ENCODE data around the gene AK2. TPM values are rescaled to one million over a fixed set of nuclear protein-coding genes. Genes with fewer than 3 reads are reported as not detected.
A peak's percentile ranks its signal among the peaks of the same experiment; 100 is the strongest.
"Not testable (repeated sequence)": the region's sequence is repeated elsewhere in the genome, so short reads cannot be mapped to it uniquely, and the experiment has no call there.

Gene AK2
- total RNA-seq, 1 donor from 2014 or later = 58.4 TPM

DNA sequence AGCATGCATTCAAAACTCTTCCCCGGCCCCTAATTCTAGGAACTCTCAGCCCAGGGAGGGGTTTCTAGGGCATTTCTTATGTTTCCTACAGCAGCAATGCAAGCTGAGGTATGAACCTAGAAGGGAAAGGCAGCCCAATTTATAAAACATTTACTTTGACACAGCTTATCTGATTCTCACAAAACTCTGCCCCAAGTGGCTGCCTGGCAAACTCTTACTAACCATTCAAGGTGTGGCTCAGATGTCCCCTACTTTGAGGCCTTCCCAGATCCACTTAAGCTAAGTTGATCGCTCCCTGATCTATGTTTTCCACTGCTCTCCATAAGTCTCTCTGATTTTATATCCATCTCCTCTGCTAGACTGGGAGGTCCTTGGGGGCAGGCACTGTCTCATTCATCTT lies 35.4 kb downstream of the AK2 start:
- no peak for DNase-seq (ENCODE audit: low read depth in 2 of 2)

DNA sequence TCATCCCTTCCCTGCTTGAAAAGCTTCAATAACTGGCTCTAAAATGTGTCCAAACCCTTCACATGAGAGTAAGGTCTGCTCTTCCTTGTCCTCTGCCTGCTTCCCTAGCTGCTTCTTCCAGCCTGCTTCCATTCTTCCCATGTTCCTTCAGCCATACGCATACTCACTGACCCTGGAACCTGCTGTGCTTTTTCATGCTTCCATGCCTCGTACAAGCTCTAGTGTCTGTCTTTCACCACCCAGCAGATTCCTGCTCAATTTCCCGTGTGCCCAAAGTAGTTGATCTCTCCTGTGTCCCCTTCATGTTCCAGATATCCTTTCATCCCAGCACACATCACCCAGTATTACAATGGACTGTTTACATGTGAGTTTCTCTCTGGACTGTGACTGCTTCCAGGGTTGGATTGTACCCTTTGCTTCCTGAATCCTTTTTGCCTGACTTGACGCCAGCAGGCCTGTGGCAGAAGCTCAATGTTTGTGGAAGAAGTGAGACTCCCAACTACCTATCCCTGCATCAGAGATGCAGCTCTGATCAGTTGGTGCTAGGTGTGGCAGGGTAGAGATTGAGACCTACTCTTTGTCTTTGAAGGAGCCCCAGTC lies 36.2 kb downstream of the AK2 start:
- DNase-seq (ENCODE audit: low read depth in 2 of 2) = peak in 1 of 2 donors; percentile 30

- peak in 1 of 2 donors; percentile 31 for DNase-seq (ENCODE audit: low read depth in 2 of 2)
Measured at GRCh38 chr1:32998997-32999396, 37.7 kb downstream of the AK2 start.

GRCh38 chr1:32998064-32998463 lies 38.6 kb downstream of the AK2 start:
- peak in 1 of 2 donors; percentile 64 for DNase-seq (ENCODE audit: low read depth in 2 of 2)

- peak; percentile 64 to 90 for DNase-seq (ENCODE audit: low read depth in 2 of 2)
Measured at GRCh38 chr1:32997381-32997891, 39.2 kb downstream of the AK2 start.

DNA sequence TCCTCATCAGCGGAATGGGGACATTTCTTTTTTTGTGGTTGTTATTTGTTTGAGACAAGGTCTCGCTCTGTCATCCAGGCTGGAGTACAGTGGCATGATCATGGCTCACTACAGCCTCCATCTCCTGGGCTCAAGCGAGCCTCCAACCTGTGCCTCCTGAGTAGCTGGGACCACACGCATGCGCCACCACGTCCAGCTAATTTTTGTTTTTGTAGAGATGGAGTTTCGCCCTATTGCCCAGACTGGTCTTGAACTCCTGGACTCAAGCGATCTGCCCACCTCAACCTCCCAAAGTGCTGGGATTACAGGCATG lies 43.4 kb downstream of the AK2 start:
- DNase-seq (ENCODE audit: low read depth in 2 of 2) = not testable (repeated sequence)

GRCh38 chr1:32992489-32993323 lies 44.0 kb downstream of the AK2 start:
- peak in 1 of 2 donors; percentile 68 for DNase-seq (ENCODE audit: low read depth in 2 of 2)

GRCh38 chr1:32991819-32992488 lies 44.7 kb downstream of the AK2 start:
- DNase-seq (ENCODE audit: low read depth in 2 of 2) = no peak

GRCh38 chr1:32991386-32991785 lies 45.3 kb downstream of the AK2 start:
- DNase-seq (ENCODE audit: low read depth in 2 of 2) = no peak

DNA sequence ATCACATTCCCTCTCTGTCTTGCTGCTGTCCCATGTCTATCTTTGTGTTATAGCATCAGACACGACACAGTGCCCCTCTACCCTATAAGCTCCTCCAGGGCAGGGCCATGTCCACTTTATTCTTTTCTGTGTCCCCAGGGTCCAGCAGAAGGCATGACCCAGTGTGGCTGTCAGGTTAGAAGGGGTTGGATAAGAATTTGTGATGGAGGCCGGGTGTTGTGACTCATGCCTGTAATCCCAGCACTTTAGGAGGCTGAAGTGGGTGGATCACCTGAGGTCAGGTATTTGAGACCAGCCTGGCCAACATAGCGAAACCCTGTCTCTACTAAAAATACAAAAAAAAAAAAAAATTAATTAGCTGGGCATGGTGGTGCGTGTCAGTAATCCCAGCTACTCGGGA lies 45.8 kb downstream of the AK2 start:
- DNase-seq (ENCODE audit: low read depth in 2 of 2) = no peak

GRCh38 chr1:32989160-32990050 lies 47.3 kb downstream of the AK2 start:
- peak in 1 of 2 donors; percentile 93 for DNase-seq (ENCODE audit: low read depth in 2 of 2)

- DNase-seq (ENCODE audit: low read depth in 2 of 2) = peak in 1 of 2 donors; percentile 49
Measured at GRCh38 chr1:32988665-32989064, 48.0 kb downstream of the AK2 start.

GRCh38 chr1:32985226-32985625 lies 51.5 kb downstream of the AK2 start:
- no peak for DNase-seq (ENCODE audit: low read depth in 2 of 2)

DNA sequence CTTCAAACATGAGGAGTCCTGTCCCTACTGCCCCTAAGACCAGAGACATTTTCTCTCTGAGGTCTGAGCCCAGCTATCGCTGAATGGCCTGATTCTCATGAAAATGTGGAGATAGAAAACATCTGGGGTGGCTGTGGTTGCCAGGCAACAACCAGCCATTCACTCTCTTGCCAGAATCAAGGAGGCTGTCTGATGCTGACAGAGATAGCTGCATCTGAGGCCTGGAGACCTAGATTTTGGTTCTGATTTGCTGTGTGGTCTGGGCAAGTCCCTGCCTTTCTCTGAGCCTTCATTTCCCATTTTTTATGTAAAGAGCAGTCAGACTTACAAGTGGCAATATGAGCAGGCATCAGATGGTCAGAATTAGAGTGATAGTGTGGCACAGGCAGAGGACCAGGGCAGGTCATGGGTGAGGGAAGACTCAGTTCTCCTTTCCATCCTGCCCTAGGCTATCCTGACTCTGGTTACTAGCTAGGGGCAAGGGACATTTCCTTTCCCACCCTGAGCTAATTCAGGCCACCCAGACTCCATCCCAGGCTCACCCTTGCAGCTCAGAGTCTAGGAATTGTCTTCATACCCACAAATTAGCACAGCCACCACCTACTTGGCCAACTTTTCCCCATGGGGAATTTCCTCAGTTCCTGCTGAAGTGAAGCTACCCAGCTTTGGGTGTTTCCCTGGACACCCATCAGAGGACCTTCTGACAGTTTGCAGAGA lies 52.1 kb downstream of the AK2 start:
- no peak for DNase-seq (ENCODE audit: low read depth in 2 of 2)

- DNase-seq (ENCODE audit: low read depth in 2 of 2) = no peak
Measured at GRCh38 chr1:32984090-32984454, 52.6 kb downstream of the AK2 start.

- peak in 1 of 2 donors; percentile 29 for DNase-seq (ENCODE audit: low read depth in 2 of 2)
Measured at GRCh38 chr1:32983020-32983419, 53.7 kb downstream of the AK2 start.

- DNase-seq (ENCODE audit: low read depth in 2 of 2) = peak in 1 of 2 donors; percentile 94
Measured at GRCh38 chr1:32981003-32981901, 55.4 kb downstream of the AK2 start.

- no peak for DNase-seq (ENCODE audit: low read depth in 2 of 2)
Measured at GRCh38 chr1:32980080-32980479, 56.6 kb downstream of the AK2 start.

GRCh38 chr1:32978854-32979253 lies 57.8 kb downstream of the AK2 start:
- no peak for DNase-seq (ENCODE audit: low read depth in 2 of 2)

Data from dermis microvascular lymphatic vessel endothelial cell (primary cell).